Right atrium auricular region (tissue), 2 donors: ENCODE results near the gene MASP2. TPM values are rescaled to one million over a fixed set of nuclear protein-coding genes. Genes with fewer than 3 reads are reported as not detected.
A peak's percentile ranks its signal among the peaks of the same experiment; 100 is the strongest.

ENCODE experiments used
- DNase-seq: peaks from one replicate; pipeline ENCODE4 v3.0.0-alpha.2; 2019; ENCODE audit warnings: low spot score
- H3K27ac ChIP-seq, 2 donors: fragments of 200-600 bp; sonication (generic); 1 replicate in 1 of 2; 2 replicates in 1 of 2; pipeline ENCODE4 v1.5.1; 2016 to 2019
- H3K27me3 ChIP-seq, 2 donors: fragments of 200-600 bp; sonication (generic); one replicate each; pipeline versions ENCODE4 v1.5.1 to v1.6.0; 2017 to 2019
- H3K36me3 ChIP-seq: fragments of 200-600 bp; sonication (generic); one replicate; pipeline ENCODE4 v1.5.1; 2016
- H3K4me1 ChIP-seq, 2 donors: fragments of 200-600 bp; sonication (generic); one replicate each; pipeline versions ENCODE4 v1.5.1 to v1.6.0; 2017 to 2019
- H3K4me3 ChIP-seq, 2 donors: fragments of 200-600 bp; sonication (generic); 1 replicate in 1 of 2; 2 replicates in 1 of 2; pipeline ENCODE4 v1.5.1; 2017 to 2019; ENCODE audit warnings: mild to moderate bottlenecking in 1 of 2, moderate library complexity in 1 of 2
- H3K9me3 ChIP-seq, 2 donors: fragments of 200-600 bp; sonication (generic); one replicate each; pipeline ENCODE4 v1.5.1; 2019
- CTCF ChIP-seq, 2 donors: fragments of 200-600 bp; sonication (generic); IDR thresholded peaks; one replicate each; pipeline ENCODE4 v1.5.1; 2019; ENCODE audit warnings: antibody characterized with exemption in 2 of 2
- total RNA-seq, 2 donors: library from RNA; depleted of rRNA; stranded (reverse); fragments of >200 nt; gene quantifications; one replicate each; pipeline ENCODE4 v1.1.0, GENCODE V29; 2016

Gene MASP2
- total RNA-seq, 2 donors from 2014 or later: not detected

- no peak for DNase-seq
- Histone ChIP-seq H3K27me3 (no peaks in the 10 kb centered on the region), H3K27ac (peak overlapping the region; percentile 51 to 55), H3K4me3 (peak overlapping the region; percentile 97 to 98), H3K36me3 (peaks cover 18% of the 10 kb centered on the region), H3K9me3 (no peaks in the 10 kb centered on the region), H3K4me1 (peaks cover 0 to 27% of the 10 kb centered on the region in 2 donors)
- TF ChIP-seq CTCF (IDR thresholded peaks at IDR 0.05): no peak
These were observed 12.3 kb upstream of the MASP2 start for GRCh38 chr1:11059155-11059967.

GRCh38 chr1:11058595-11059154 is 11.6 kb upstream of the MASP2 start:
- peaks cover 18% of the 10 kb centered on the region for H3K36me3 ChIP-seq
- no peak for DNase-seq
- no peak overlapping the region for H3K27ac ChIP-seq

GRCh38 chr1:11058026-11058425 is 11.0 kb upstream of the MASP2 start:
- Histone ChIP-seq H3K36me3 (peaks cover 18% of the 10 kb centered on the region), H3K4me1 (peaks cover 0 to 32% of the 10 kb centered on the region in 2 donors), H3K4me3 (no peak overlapping the region), H3K9me3 (no peaks in the 10 kb centered on the region), H3K27ac (no peak overlapping the region), H3K27me3 (no peaks in the 10 kb centered on the region)
- DNase-seq: no peak
- TF ChIP-seq CTCF (IDR thresholded peaks at IDR 0.05): no peak

More at GRCh38 chr1:11058595-11059154, 11.6 kb upstream of the MASP2 start:
- peak overlapping the region; percentile 97 to 98 for H3K4me3 ChIP-seq
- H3K27me3 ChIP-seq: no peaks in the 10 kb centered on the region
- TF ChIP-seq CTCF (IDR thresholded peaks at IDR 0.05): no peak
- no peaks in the 10 kb centered on the region for H3K9me3 ChIP-seq
- peaks cover 0 to 27% of the 10 kb centered on the region in 2 donors for H3K4me1 ChIP-seq

GRCh38 chr1:11057477-11057876 is 10.4 kb upstream of the MASP2 start:
- Histone ChIP-seq H3K27me3 (no peaks in the 10 kb centered on the region), H3K4me1 (peaks cover 0 to 34% of the 10 kb centered on the region in 2 donors), H3K4me3 (no peak overlapping the region), H3K27ac (no peak overlapping the region), H3K36me3 (peaks cover 18% of the 10 kb centered on the region), H3K9me3 (no peaks in the 10 kb centered on the region)
- TF ChIP-seq CTCF (IDR thresholded peaks at IDR 0.05): no peak
- no peak for DNase-seq

GRCh38 chr1:11056504-11056903 is 9.5 kb upstream of the MASP2 start:
- H3K27me3 ChIP-seq: no peaks in the 10 kb centered on the region
- no peak for TF ChIP-seq CTCF (IDR thresholded peaks at IDR 0.05)
- no peaks in the 10 kb centered on the region for H3K9me3 ChIP-seq
- DNase-seq: no peak
- H3K4me3 ChIP-seq: no peak overlapping the region
- no peak overlapping the region for H3K27ac ChIP-seq
- peaks cover 0 to 30% of the 10 kb centered on the region in 2 donors for H3K4me1 ChIP-seq
- H3K36me3 ChIP-seq: peaks cover 18% of the 10 kb centered on the region
